A673 (cell line): ENCODE data around the gene STIMATE.

Experiments used
- EZH2 ChIP-seq: fragments of 200-600 bp; sonication (generic); IDR thresholded peaks from 2 replicates; pipeline ENCODE4 v1.6.1; 2017; ENCODE audit warnings: borderline replicate concordance, low read depth, mild to moderate bottlenecking, mixed read lengths, antibody characterized with exemption, low read length; ENCODE audit not compliant: poor library complexity, severe bottlenecking
- TF ChIP-seq, protein P1 (sequence below): fragments of 300-800, 200-600 bp; sonication (generic); conservative IDR thresholded peaks from 2 replicates; pipeline ENCODE4 v1.5.1; 2017; ENCODE audit warnings: low read depth, mild to moderate bottlenecking, antibody characterized with exemption, low read length, moderate library complexity, mixed read lengths

DNA sequence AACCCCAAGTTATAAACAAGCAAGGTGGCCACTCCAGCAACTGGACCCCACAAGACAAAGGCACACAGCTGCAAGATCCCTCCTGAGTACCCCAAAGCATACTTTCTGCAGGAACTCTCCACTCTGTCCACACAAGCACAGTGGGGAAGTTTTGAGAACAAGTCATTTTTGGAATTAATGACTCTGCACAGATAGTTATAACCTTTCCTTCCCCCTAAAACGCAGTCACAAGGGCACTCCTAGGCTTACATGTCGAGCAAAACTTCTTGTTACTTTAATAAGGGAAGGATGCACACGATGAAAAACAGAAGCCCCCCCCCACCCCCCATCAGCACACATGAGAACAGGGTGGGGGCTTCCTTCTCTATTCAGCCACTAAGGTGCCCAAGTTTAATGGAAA, 1.2 kb downstream of the STIMATE start:
- no peak for TF ChIP-seq EZH2
- TF ChIP-seq, protein P1, sequence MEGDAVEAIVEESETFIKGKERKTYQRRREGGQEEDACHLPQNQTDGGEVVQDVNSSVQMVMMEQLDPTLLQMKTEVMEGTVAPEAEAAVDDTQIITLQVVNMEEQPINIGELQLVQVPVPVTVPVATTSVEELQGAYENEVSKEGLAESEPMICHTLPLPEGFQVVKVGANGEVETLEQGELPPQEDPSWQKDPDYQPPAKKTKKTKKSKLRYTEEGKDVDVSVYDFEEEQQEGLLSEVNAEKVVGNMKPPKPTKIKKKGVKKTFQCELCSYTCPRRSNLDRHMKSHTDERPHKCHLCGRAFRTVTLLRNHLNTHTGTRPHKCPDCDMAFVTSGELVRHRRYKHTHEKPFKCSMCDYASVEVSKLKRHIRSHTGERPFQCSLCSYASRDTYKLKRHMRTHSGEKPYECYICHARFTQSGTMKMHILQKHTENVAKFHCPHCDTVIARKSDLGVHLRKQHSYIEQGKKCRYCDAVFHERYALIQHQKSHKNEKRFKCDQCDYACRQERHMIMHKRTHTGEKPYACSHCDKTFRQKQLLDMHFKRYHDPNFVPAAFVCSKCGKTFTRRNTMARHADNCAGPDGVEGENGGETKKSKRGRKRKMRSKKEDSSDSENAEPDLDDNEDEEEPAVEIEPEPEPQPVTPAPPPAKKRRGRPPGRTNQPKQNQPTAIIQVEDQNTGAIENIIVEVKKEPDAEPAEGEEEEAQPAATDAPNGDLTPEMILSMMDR = no peak
